ENCODE results near the gene PAX6. TPM values are rescaled to one million over a fixed set of nuclear protein-coding genes. Genes with fewer than 3 reads are reported as not detected.

PAX6 gene
- total RNA-seq, 2 experiments from 2014 or later: not detected

- no peak for DNase-seq
These were observed 8.7 kb upstream of the PAX6 start for GRCh38 chr11:31819621-31820437.

GRCh38 chr11:31818874-31819331, 7.8 kb upstream of the PAX6 start:
- Mint-ChIP-seq H3K36me3 (ENCODE audit: low read depth) (peaks cover 3% of the 10 kb centered on the region), H3K4me1 (peaks cover 8% of the 10 kb centered on the region), H3K9me3 (no peaks in the 10 kb centered on the region), H3K27me3 (peaks cover 81% of the 10 kb centered on the region), H3K27ac (no peak overlapping the region), H3K4me3 (no peak overlapping the region)
- DNase-seq: no peak
- CTCF ChIA-PET: interaction anchor here (0.6 to 2.8 kb wide), 2 partner anchors 9 to 11 kb away, joined by 3 to 6 read pairs; no protein-coding TSS in a partner anchor
- POLR2A ChIA-PET: no interaction called here

More at GRCh38 chr11:31819621-31820437, 8.7 kb upstream of the PAX6 start:
- no peaks in the 10 kb centered on the region for H3K9me3 Mint-ChIP-seq
- peaks cover 8% of the 10 kb centered on the region for H3K4me1 Mint-ChIP-seq
- peaks cover 3% of the 10 kb centered on the region for H3K36me3 Mint-ChIP-seq (ENCODE audit: low read depth)
- ChIA-PET CTCF (interaction anchor here (0.6 to 2.8 kb wide), 2 partner anchors 10 to 606 kb away, joined by 3 to 6 read pairs; no protein-coding TSS in a partner anchor), POLR2A (no interaction called here)
- no peak overlapping the region for H3K4me3 Mint-ChIP-seq
- H3K27me3 Mint-ChIP-seq: peaks cover 83% of the 10 kb centered on the region
- peak overlapping the region; percentile 5 for H3K27ac Mint-ChIP-seq

GRCh38 chr11:31818425-31818755, 7.3 kb upstream of the PAX6 start:
- CTCF ChIA-PET: interaction anchor here (0.6 to 2.8 kb wide), 2 partner anchors 9 to 10 kb away, joined by 3 to 6 read pairs; no protein-coding TSS in a partner anchor
- peaks cover 8% of the 10 kb centered on the region for H3K4me1 Mint-ChIP-seq
- DNase-seq: no peak
- H3K36me3 Mint-ChIP-seq (ENCODE audit: low read depth): peaks cover 3% of the 10 kb centered on the region
- H3K27ac Mint-ChIP-seq: peak overlapping the region; percentile 25
- no peaks in the 10 kb centered on the region for H3K9me3 Mint-ChIP-seq
- H3K4me3 Mint-ChIP-seq: peak overlapping the region; percentile 16
- H3K27me3 Mint-ChIP-seq: peaks cover 80% of the 10 kb centered on the region
- POLR2A ChIA-PET: no interaction called here

- Mint-ChIP-seq H3K36me3 (ENCODE audit: low read depth) (peaks cover 3% of the 10 kb centered on the region), H3K9me3 (no peaks in the 10 kb centered on the region), H3K4me3 (peak overlapping the region; percentile 56), H3K27me3 (peaks cover 76% of the 10 kb centered on the region), H3K27ac (no peak overlapping the region), H3K4me1 (peaks cover 10% of the 10 kb centered on the region)
- DNase-seq: no peak
- ChIA-PET POLR2A (no interaction called here), CTCF (interaction anchor here (0.6 to 2.8 kb wide), 2 partner anchors 8 to 10 kb away, joined by 3 to 6 read pairs; no protein-coding TSS in a partner anchor)
These were observed 6.7 kb upstream of the PAX6 start for GRCh38 chr11:31817621-31818424.

GRCh38 chr11:31817054-31817620, 6.0 kb upstream of the PAX6 start:
- H3K4me1 Mint-ChIP-seq: peaks cover 15% of the 10 kb centered on the region
- ChIA-PET POLR2A (no interaction called here), CTCF (interaction anchor here (1.0 to 2.8 kb wide), 2 partner anchors 8 to 12 kb away, joined by 5 to 6 read pairs; no protein-coding TSS in a partner anchor)
- H3K4me3 Mint-ChIP-seq: peak overlapping the region; percentile 56
- H3K36me3 Mint-ChIP-seq (ENCODE audit: low read depth): peaks cover 3% of the 10 kb centered on the region
- DNase-seq: no peak
- H3K9me3 Mint-ChIP-seq: no peaks in the 10 kb centered on the region
- peak overlapping the region; percentile 52 for H3K27ac Mint-ChIP-seq
- H3K27me3 Mint-ChIP-seq: peaks cover 74% of the 10 kb centered on the region

GRCh38 chr11:31816468-31817053, 5.4 kb upstream of the PAX6 start:
- Mint-ChIP-seq H3K4me3 (no peak overlapping the region), H3K9me3 (no peaks in the 10 kb centered on the region), H3K4me1 (peaks cover 17% of the 10 kb centered on the region), H3K27ac (peak overlapping the region; percentile 31), H3K36me3 (ENCODE audit: low read depth) (peaks cover 2% of the 10 kb centered on the region), H3K27me3 (peaks cover 73% of the 10 kb centered on the region)
- DNase-seq: no peak
- ChIA-PET POLR2A (no interaction called here), CTCF (interaction anchor here (1.0 to 2.8 kb wide), 2 partner anchors 7 to 11 kb away, joined by 5 to 6 read pairs; no protein-coding TSS in a partner anchor)

GRCh38 chr11:31815711-31816467, 4.8 kb upstream of the PAX6 start:
- H3K27ac Mint-ChIP-seq: peak overlapping the region; percentile 31
- ChIA-PET POLR2A (no interaction called here), CTCF (interaction anchor here (1.0 kb wide), 1 partner anchor 11 kb away, joined by 5 read pairs; no protein-coding TSS in a partner anchor)
- no peaks in the 10 kb centered on the region for H3K9me3 Mint-ChIP-seq
- DNase-seq: no peak
- peaks cover 20% of the 10 kb centered on the region for H3K4me1 Mint-ChIP-seq
- H3K36me3 Mint-ChIP-seq (ENCODE audit: low read depth): peaks cover under 1% of the 10 kb centered on the region
- H3K4me3 Mint-ChIP-seq: no peak overlapping the region
- H3K27me3 Mint-ChIP-seq: peaks cover 71% of the 10 kb centered on the region

- ChIA-PET POLR2A (no interaction called here), CTCF (interaction anchor here (0.6 to 2.2 kb wide), 3 partner anchors 9 to 214 kb away, joined by 3 to 6 read pairs (median 4); no protein-coding TSS in a partner anchor)
- Mint-ChIP-seq H3K9me3 (no peaks in the 10 kb centered on the region), H3K27me3 (peaks cover 67% of the 10 kb centered on the region), H3K36me3 (ENCODE audit: low read depth) (peaks cover 3% of the 10 kb centered on the region), H3K27ac (no peak overlapping the region), H3K4me3 (no peak overlapping the region), H3K4me1 (peaks cover 28% of the 10 kb centered on the region)
- DNase-seq: no peak
These were observed 3.2 kb upstream of the PAX6 start for GRCh38 chr11:31814176-31814868.

GRCh38 chr11:31813391-31814175, 2.5 kb upstream of the PAX6 start:
- no peak for DNase-seq
- ChIA-PET CTCF (interaction anchor here (0.6 to 2.2 kb wide), 3 partner anchors 10 to 213 kb away, joined by 3 to 6 read pairs (median 4); no protein-coding TSS in a partner anchor), POLR2A (no interaction called here)
- H3K27ac Mint-ChIP-seq: peak overlapping the region; percentile 79
- peaks cover 3% of the 10 kb centered on the region for H3K36me3 Mint-ChIP-seq (ENCODE audit: low read depth)
- H3K27me3 Mint-ChIP-seq: peaks cover 69% of the 10 kb centered on the region
- H3K9me3 Mint-ChIP-seq: no peaks in the 10 kb centered on the region
- H3K4me1 Mint-ChIP-seq: peaks cover 29% of the 10 kb centered on the region
- no peak overlapping the region for H3K4me3 Mint-ChIP-seq

GRCh38 chr11:31812383-31813381, 1.6 kb upstream of the PAX6 start:
- CTCF ChIA-PET: interaction anchor here (0.6 to 2.2 kb wide), 2 partner anchors 11 to 27 kb away, joined by 3 to 6 read pairs; no protein-coding TSS in a partner anchor
- H3K27ac Mint-ChIP-seq: no peak overlapping the region
- POLR2A ChIA-PET: no interaction called here

More at GRCh38 chr11:31812383-31813381, 1.6 kb upstream of the PAX6 start:
- no peak for DNase-seq
- peaks cover 73% of the 10 kb centered on the region for H3K27me3 Mint-ChIP-seq
- H3K9me3 Mint-ChIP-seq: no peaks in the 10 kb centered on the region
- peaks cover 3% of the 10 kb centered on the region for H3K36me3 Mint-ChIP-seq (ENCODE audit: low read depth)
- H3K4me1 Mint-ChIP-seq: peaks cover 29% of the 10 kb centered on the region
- no peak overlapping the region for H3K4me3 Mint-ChIP-seq
